ENCODE measurements around the gene HYI.
A peak's percentile ranks its signal among the peaks of the same experiment; 100 is the strongest.
"Not testable (repeated sequence)": the region's sequence is repeated elsewhere in the genome, so short reads cannot be mapped to it uniquely, and the experiment has no call there.

Gene HYI

GRCh38 chr1:43453442-43454269 is at the start of gene HYI:
TSS of gene HYI (minus strand) at chr1:43453931. CDS start at chr1:43453793, 138 bp downstream.
- peak in 3 of 4 experiments; percentile 35 to 58 (median 38) for DNase-seq

GRCh38 chr1:43501806-43502205 is 48.1 kb upstream of the HYI start:
- DNase-seq = not testable (repeated sequence)

GRCh38 chr1:43499898-43500297 is 46.2 kb upstream of the HYI start:
- DNase-seq = no peak

GRCh38 chr1:43495204-43495603 is 41.5 kb upstream of the HYI start:
- no peak for DNase-seq

GRCh38 chr1:43493661-43494450 is 40.1 kb upstream of the HYI start:
- no peak for DNase-seq

GRCh38 chr1:43492826-43493225 is 39.1 kb upstream of the HYI start:
- DNase-seq = no peak

GRCh38 chr1:43491061-43491460 is 37.3 kb upstream of the HYI start:
- no peak for DNase-seq

GRCh38 chr1:43488165-43488564 is 34.4 kb upstream of the HYI start:
- DNase-seq = no peak

GRCh38 chr1:43484367-43484766 is 30.6 kb upstream of the HYI start:
- DNase-seq = no peak

GRCh38 chr1:43482215-43482614 is 28.5 kb upstream of the HYI start:
- DNase-seq = no peak

GRCh38 chr1:43481491-43481890 is 27.8 kb upstream of the HYI start:
- DNase-seq = no peak

- no peak for DNase-seq
Measured at GRCh38 chr1:43479414-43479813, 25.7 kb upstream of the HYI start.

- DNase-seq = no peak
Measured at GRCh38 chr1:43477716-43478115, 24.0 kb upstream of the HYI start.

GRCh38 chr1:43475611-43476401 is 22.1 kb upstream of the HYI start:
- not testable (repeated sequence) for DNase-seq

GRCh38 chr1:43473463-43473862 is 19.7 kb upstream of the HYI start:
- no peak for DNase-seq

- DNase-seq = not testable (repeated sequence)
Measured at GRCh38 chr1:43472463-43473151, 18.9 kb upstream of the HYI start.

- no peak for DNase-seq
Measured at GRCh38 chr1:43472087-43472462, 18.3 kb upstream of the HYI start.

GRCh38 chr1:43469932-43470331 is 16.2 kb upstream of the HYI start:
- no peak for DNase-seq

- DNase-seq = no peak
Measured at GRCh38 chr1:43468414-43468813, 14.7 kb upstream of the HYI start.

- no peak for DNase-seq
Measured at GRCh38 chr1:43466403-43466802, 12.7 kb upstream of the HYI start.

GRCh38 chr1:43465505-43466067 is 11.9 kb upstream of the HYI start:
- DNase-seq = no peak
